RWPE2 (cell line): ENCODE results near the gene EPC2.
"Not testable (repeated sequence)": the region's sequence is repeated elsewhere in the genome, so short reads cannot be mapped to it uniquely, and the experiment has no call there.

Experiments used
- ATAC-seq: fragments of 200-7000 bp; cut with Tn5 transposase; 3 replicates; pipeline ENCODE4 v1.9.1; 2021; ENCODE audit warnings: low read depth
- DNase-seq: peaks from one replicate; pipeline ENCODE4 v3.0.0-alpha.2; 2020; ENCODE audit warnings: low spot score
- H3K27ac ChIP-seq: fragments of 450-650 bp; 2 replicates; pipeline ENCODE4 v1.5.1; 2017; ENCODE audit warnings: mild to moderate bottlenecking; ENCODE audit not compliant: poor library complexity, severe bottlenecking
- H3K27me3 ChIP-seq: fragments of 250-450 bp; sonication (Bioruptor Pico); 2 replicates; pipeline ENCODE4 v1.5.1; 2021; ENCODE audit warnings: mild to moderate bottlenecking, moderate library complexity; ENCODE audit not compliant: insufficient read depth, poor library complexity, severe bottlenecking
- H3K36me3 ChIP-seq: fragments of 250-450 bp; sonication (Bioruptor Pico); 2 replicates; pipeline ENCODE4 v1.5.1; 2020; ENCODE audit warnings: low read depth, mild to moderate bottlenecking, moderate library complexity
- H3K4me1 ChIP-seq: fragments of 250-450 bp; sonication (Bioruptor Pico); 2 replicates; pipeline ENCODE4 v1.5.1; 2021; ENCODE audit warnings: mild to moderate bottlenecking, moderate library complexity; ENCODE audit not compliant: insufficient read depth, poor library complexity, severe bottlenecking
- H3K4me3 ChIP-seq: fragments of 250-450 bp; sonication (Bioruptor Pico); 2 replicates; pipeline ENCODE4 v1.5.1; 2021; ENCODE audit warnings: mild to moderate bottlenecking, moderate library complexity; ENCODE audit not compliant: severe bottlenecking
- H3K9me3 ChIP-seq: fragments of 250-450 bp; sonication (Bioruptor Pico); 2 replicates; pipeline ENCODE4 v1.5.1; 2021; ENCODE audit warnings: mild to moderate bottlenecking, moderate library complexity; ENCODE audit not compliant: severe bottlenecking
- TF ChIP-seq, protein P1 (sequence below): fragments of 450-650 bp; IDR thresholded peaks from one replicate; pipeline ENCODE4 v1.5.1; 2017; ENCODE audit warnings: mild to moderate bottlenecking, moderate library complexity; ENCODE audit not compliant: poor library complexity, severe bottlenecking

Gene EPC2

DNA sequence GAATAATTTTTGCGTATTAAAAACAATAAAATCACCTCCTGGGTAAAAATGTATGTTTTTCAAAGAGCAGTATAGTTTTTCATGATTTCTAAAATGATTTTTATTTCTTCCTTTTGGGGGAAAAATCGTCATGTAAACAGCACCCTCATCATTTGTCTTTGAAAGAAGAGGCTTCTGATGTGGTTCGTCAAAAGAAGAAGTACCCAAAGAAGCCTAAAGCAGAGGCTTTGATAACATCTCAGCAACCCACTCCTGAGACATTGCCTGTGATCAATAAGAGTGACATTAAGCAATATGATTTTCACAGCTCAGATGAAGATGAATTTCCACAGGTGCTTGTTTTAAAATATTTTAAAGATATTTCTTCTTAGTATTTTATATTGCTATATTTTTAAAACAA is 120.3 kb downstream of the EPC2 start:
- Histone ChIP-seq H3K27ac (no peak overlapping the region), H3K9me3 (no peaks in the 10 kb centered on the region), H3K27me3 (no peaks in the 10 kb centered on the region), H3K4me3 (no peak overlapping the region), H3K36me3 (peaks cover 36% of the 10 kb centered on the region), H3K4me1 (no peaks in the 10 kb centered on the region)
- DNase-seq (no peak), ATAC-seq (no peak)
- TF ChIP-seq, protein P1, sequence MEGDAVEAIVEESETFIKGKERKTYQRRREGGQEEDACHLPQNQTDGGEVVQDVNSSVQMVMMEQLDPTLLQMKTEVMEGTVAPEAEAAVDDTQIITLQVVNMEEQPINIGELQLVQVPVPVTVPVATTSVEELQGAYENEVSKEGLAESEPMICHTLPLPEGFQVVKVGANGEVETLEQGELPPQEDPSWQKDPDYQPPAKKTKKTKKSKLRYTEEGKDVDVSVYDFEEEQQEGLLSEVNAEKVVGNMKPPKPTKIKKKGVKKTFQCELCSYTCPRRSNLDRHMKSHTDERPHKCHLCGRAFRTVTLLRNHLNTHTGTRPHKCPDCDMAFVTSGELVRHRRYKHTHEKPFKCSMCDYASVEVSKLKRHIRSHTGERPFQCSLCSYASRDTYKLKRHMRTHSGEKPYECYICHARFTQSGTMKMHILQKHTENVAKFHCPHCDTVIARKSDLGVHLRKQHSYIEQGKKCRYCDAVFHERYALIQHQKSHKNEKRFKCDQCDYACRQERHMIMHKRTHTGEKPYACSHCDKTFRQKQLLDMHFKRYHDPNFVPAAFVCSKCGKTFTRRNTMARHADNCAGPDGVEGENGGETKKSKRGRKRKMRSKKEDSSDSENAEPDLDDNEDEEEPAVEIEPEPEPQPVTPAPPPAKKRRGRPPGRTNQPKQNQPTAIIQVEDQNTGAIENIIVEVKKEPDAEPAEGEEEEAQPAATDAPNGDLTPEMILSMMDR: no peak

DNA sequence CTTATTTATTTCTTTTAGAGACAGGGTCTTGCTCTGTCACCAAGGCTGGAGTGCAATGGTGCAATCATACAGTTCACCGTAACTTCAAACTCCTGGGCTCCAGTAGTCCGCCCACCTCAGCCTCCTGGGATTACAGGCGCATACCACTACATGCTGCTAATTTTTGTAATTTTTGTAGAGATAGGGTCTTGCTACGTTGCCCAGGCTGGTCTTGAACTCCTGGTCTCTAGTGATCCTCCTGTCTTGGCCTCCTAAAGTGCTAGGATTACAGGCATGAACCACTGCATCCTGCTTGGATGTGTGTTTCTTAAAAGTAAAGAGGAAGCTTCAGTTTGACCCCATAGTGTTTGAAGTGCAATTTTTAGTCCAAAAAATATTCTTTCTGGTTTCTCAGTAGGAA is 125.5 kb downstream of the EPC2 start:
- Histone ChIP-seq H3K9me3 (no peaks in the 10 kb centered on the region), H3K27ac (no peak overlapping the region), H3K4me1 (no peaks in the 10 kb centered on the region), H3K27me3 (no peaks in the 10 kb centered on the region), H3K4me3 (no peak overlapping the region), H3K36me3 (peaks cover 39% of the 10 kb centered on the region)
- TF ChIP-seq, protein P1: no peak
- no peak for ATAC-seq
- no peak for DNase-seq

DNA sequence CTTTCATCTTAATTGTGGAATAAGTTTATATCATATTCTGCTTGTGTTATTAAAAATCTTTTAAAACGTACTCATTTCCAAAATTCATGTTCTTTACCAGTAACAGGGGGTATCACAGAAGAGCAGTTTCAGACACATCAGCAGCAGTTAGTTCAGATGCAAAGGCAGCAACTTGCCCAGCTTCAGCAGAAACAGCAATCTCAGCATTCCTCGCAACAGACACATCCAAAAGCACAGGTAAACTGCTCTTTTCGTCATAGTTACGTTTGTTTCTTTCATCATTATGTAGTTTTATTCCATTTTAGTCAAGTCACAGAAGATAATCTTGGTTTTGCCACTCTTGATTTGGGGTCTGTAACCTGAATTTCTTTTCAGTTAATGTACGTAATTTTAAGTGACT is 137.0 kb downstream of the EPC2 start:
- Histone ChIP-seq H3K36me3 (peaks cover 51% of the 10 kb centered on the region), H3K4me3 (no peak overlapping the region), H3K27me3 (no peaks in the 10 kb centered on the region), H3K9me3 (no peaks in the 10 kb centered on the region), H3K27ac (no peak overlapping the region), H3K4me1 (no peaks in the 10 kb centered on the region)
- DNase-seq: no peak
- TF ChIP-seq, protein P1: no peak
- ATAC-seq: no peak

DNA sequence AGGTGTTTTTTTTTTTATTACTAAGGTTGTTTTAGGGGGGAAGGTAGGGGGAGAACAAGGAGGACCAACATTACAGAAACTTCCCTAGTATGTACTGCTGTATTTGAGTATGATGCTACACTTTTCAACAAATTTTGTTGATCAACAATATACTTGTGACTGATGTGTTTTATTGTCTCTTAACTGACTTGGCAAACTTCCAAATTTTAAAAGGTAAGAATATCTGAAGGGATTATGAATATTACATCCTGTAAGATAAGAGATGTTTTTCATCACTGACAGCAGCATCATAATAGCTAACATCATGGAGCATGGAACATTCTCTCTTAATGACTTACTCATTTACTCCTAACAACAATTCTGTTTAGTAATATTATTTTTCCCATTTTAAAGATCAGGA is 144.5 kb downstream of the EPC2 start:
- no peak overlapping the region for H3K4me3 ChIP-seq
- H3K36me3 ChIP-seq: peaks cover 24% of the 10 kb centered on the region
- no peak overlapping the region for H3K27ac ChIP-seq
- ATAC-seq: no peak
- no peak for DNase-seq
- TF ChIP-seq, protein P1: no peak
- H3K27me3 ChIP-seq: no peaks in the 10 kb centered on the region
- no peaks in the 10 kb centered on the region for H3K9me3 ChIP-seq
- H3K4me1 ChIP-seq: no peaks in the 10 kb centered on the region

DNA sequence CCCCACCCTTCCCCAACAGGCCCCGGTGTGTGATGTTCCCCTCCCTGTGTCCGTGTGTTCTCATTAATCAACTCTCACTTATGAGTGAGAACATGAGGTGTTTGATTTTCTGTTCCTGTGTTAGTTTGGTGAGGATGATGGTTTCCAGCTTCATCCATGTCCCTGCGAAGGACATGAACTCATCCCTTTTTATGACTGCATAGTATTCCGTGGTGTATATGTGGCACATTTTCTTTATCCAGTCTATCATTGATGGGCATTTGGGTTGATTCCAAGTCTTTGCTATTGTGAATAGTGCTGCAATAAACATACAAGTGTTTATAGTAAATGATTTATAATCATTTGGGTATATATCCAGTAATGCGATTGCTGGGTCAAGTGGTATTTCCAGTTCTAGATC is 145.6 kb downstream of the EPC2 start:
- H3K9me3 ChIP-seq, H3K27ac ChIP-seq, H3K4me3 ChIP-seq, DNase-seq, H3K4me1 ChIP-seq, ATAC-seq, H3K27me3 ChIP-seq: not testable (repeated sequence)
- H3K36me3 ChIP-seq: peaks cover 15% of the 10 kb centered on the region
